Measurements from ENCODE around the gene OR5K3. TPM values are rescaled to one million over a fixed set of nuclear protein-coding genes. Genes with fewer than 3 reads are reported as not detected.

OR5K3 gene
- total RNA-seq, 1 experiment from 2014 or later: not detected

GRCh38 chr3:98404010-98404409 is 13.5 kb downstream of the OR5K3 start:
- no peaks in the 10 kb centered on the region for H4K20me1 ChIP-seq (ENCODE audit: control insufficient read depth, insufficient read depth, insufficient read length)
- H3K18ac ChIP-seq (ENCODE audit: insufficient read length, low read depth, low read length): no peak overlapping the region
- H3K23ac ChIP-seq (ENCODE audit: insufficient read length, low read depth, low read length): no peak overlapping the region
- H3K27ac Mint-ChIP-seq: no peak overlapping the region
- no peak overlapping the region for H4K91ac ChIP-seq (ENCODE audit: insufficient read length, low read depth, low read length)
- peaks cover 68 to 80% of the 10 kb centered on the region in 2 experiments for H3K9me3 Mint-ChIP-seq
- no peak for DNase-seq
- no peak overlapping the region for H2BK5ac ChIP-seq (ENCODE audit: insufficient read length, low read length)
- H3K4ac ChIP-seq (ENCODE audit: low read depth, low read length): no peak overlapping the region
- H2AK5ac ChIP-seq (ENCODE audit: insufficient read length, low read length): no peak overlapping the region
- H3K27me3 ChIP-seq (ENCODE audit: insufficient read depth, low read length): no peaks in the 10 kb centered on the region
- H4K8ac ChIP-seq (replicated peaks; ENCODE audit: insufficient read length, low read depth, low read length): no peak overlapping the region
- no peak overlapping the region for H2BK15ac ChIP-seq (ENCODE audit: low read depth, low read length)
- H3K27me3 Mint-ChIP-seq (ENCODE audit: low read depth): peaks cover 2% of the 10 kb centered on the region
- TF ChIP-seq, protein P1, sequence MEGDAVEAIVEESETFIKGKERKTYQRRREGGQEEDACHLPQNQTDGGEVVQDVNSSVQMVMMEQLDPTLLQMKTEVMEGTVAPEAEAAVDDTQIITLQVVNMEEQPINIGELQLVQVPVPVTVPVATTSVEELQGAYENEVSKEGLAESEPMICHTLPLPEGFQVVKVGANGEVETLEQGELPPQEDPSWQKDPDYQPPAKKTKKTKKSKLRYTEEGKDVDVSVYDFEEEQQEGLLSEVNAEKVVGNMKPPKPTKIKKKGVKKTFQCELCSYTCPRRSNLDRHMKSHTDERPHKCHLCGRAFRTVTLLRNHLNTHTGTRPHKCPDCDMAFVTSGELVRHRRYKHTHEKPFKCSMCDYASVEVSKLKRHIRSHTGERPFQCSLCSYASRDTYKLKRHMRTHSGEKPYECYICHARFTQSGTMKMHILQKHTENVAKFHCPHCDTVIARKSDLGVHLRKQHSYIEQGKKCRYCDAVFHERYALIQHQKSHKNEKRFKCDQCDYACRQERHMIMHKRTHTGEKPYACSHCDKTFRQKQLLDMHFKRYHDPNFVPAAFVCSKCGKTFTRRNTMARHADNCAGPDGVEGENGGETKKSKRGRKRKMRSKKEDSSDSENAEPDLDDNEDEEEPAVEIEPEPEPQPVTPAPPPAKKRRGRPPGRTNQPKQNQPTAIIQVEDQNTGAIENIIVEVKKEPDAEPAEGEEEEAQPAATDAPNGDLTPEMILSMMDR (conservative IDR thresholded peaks at IDR 0.05): no peak
- no peak overlapping the region for H2BK20ac ChIP-seq (ENCODE audit: low read depth, low read length, poor library complexity, severe bottlenecking)
- no peak overlapping the region for H2BK12ac ChIP-seq (ENCODE audit: insufficient read length, low read depth, low read length)
- H3K9ac ChIP-seq (ENCODE audit: extremely low read depth, insufficient read length, low read length): no peak overlapping the region
- H3K14ac ChIP-seq (ENCODE audit: insufficient read depth, low read length): no peak overlapping the region
- H2BK120ac ChIP-seq (ENCODE audit: low read depth, low read length, poor library complexity, severe bottlenecking): no peak overlapping the region
- no peak overlapping the region for H4K5ac ChIP-seq (ENCODE audit: insufficient read length, low read depth, low read length)
- no peaks in the 10 kb centered on the region for H3K9me3 ChIP-seq (ENCODE audit: control insufficient read depth, low read depth, low read length)
- no peaks in the 10 kb centered on the region for H3K79me2 ChIP-seq (ENCODE audit: insufficient read depth, low read length)
- no peaks in the 10 kb centered on the region for H3K23me2 ChIP-seq (ENCODE audit: insufficient read length, low read depth, low read length, poor library complexity, severe bottlenecking)
- H2AFZ ChIP-seq (ENCODE audit: low read length): no peak overlapping the region
- no peak overlapping the region for H3K4me3 Mint-ChIP-seq
- H3K36me3 Mint-ChIP-seq (ENCODE audit: insufficient read depth in 1 of 3, low read depth in 3 of 3): peaks cover 32 to 50% (median 50%) of the 10 kb centered on the region in 3 experiments
- no peak overlapping the region for H3K56ac ChIP-seq (ENCODE audit: insufficient read length, low read depth, low read length)
- no peak overlapping the region for H3K4me2 ChIP-seq (ENCODE audit: insufficient read depth, insufficient read length, low read length)
- H3K4me1 Mint-ChIP-seq: no peaks in the 10 kb centered on the region
- H3K27ac ChIP-seq (ENCODE audit: insufficient read length, low read depth, low read length): no peak overlapping the region
- H3T11ph ChIP-seq (ENCODE audit: low read length): no peak overlapping the region
- H3K4me1 ChIP-seq (ENCODE audit: insufficient read depth, low read length): no peaks in the 10 kb centered on the region
- no peaks in the 10 kb centered on the region for H3K79me1 ChIP-seq (ENCODE audit: insufficient read depth, low read depth, low read length, poor library complexity, severe bottlenecking)
